ENCODE results near the gene SMCO1. TPM values are rescaled to one million over a fixed set of nuclear protein-coding genes. Genes with fewer than 3 reads are reported as not detected.
"Not testable (repeated sequence)": the region's sequence is repeated elsewhere in the genome, so short reads cannot be mapped to it uniquely, and the experiment has no call there.

SMCO1 gene
- total and polyA plus RNA-seq, 2 of the 4 experiments (the other 2 are of a cell fraction) = not detected

DNA sequence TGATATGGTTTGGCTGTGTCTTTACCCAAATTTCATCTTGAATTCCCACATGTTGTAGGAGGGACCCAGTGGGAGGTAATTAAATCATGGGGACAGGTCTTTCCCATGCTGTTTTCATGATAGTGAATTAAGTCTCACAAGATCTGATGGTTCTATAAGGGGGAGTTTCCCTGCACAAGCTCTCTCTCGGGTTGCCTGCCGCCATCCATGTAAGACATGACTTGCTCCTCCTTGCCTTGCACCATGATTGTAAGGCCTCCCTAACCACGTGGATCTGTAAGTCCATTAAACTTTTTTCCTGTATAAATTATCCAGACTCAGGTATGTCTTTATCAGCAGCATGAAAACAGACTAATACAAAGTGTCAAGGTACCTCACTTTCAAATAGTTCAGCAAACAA lies 35.0 kb upstream of the SMCO1 start:
- H3K27ac ChIP-seq (ENCODE audit: insufficient read depth, low read length); H3K4me1 ChIP-seq (ENCODE audit: control insufficient read depth, insufficient read depth, low read length); H3K14ac ChIP-seq (replicated peaks; ENCODE audit: low read depth, low read length); H3K36me3 ChIP-seq (ENCODE audit: control insufficient read depth, insufficient read depth, low read length); dilution Hi-C loops (cut with HindIII; ENCODE audit: low sequenced_read_pairs, unreplicated experiment); H3K9ac ChIP-seq (ENCODE audit: low read depth, low read length); DNase-seq; H2AFZ ChIP-seq (replicated peaks; ENCODE audit: low read length, poor library complexity); ATAC-seq (ENCODE audit: low read depth); POLR2A ChIA-PET (ENCODE audit: unreplicated experiment); H2BK5ac ChIP-seq (ENCODE audit: low read depth, low read length, poor library complexity, severe bottlenecking); H3K4ac ChIP-seq (ENCODE audit: low read depth, low read length); H3K9me3 ChIP-seq (ENCODE audit: control insufficient read depth, insufficient read depth, low read length); H3K27me3 ChIP-seq (ENCODE audit: control insufficient read depth, insufficient read depth, low read length); H4K8ac ChIP-seq (ENCODE audit: low read depth in 2 of 2, low read length in 2 of 2); H3K4me3 ChIP-seq (ENCODE audit: insufficient read depth, low read depth, low read length); H2AK9ac ChIP-seq (replicated peaks; ENCODE audit: low read depth, low read length, poor library complexity); intact Hi-C loops (cut with micrococcal nuclease); H2AK5ac ChIP-seq (ENCODE audit: low read depth, low read length); H3K4me2 ChIP-seq (ENCODE audit: low read depth, low read length); H3K79me1 ChIP-seq (ENCODE audit: low read depth in 1 of 2, low read length in 2 of 2); H3K56ac ChIP-seq (ENCODE audit: extremely low read depth, insufficient read depth, low read length); H2BK20ac ChIP-seq (ENCODE audit: low read depth, low read length); H3K9me1 ChIP-seq (ENCODE audit: insufficient read depth, low read length); H4K20me1 ChIP-seq (ENCODE audit: insufficient read depth, low read length); H3K18ac ChIP-seq (ENCODE audit: low read depth, low read length); H4K5ac ChIP-seq (ENCODE audit: low read depth, low read length); H2BK15ac ChIP-seq (ENCODE audit: low read depth, low read length); BruUV-seq (replicated peaks); in situ Hi-C loops (cut with MboI; ENCODE audit: low sequenced_read_pairs); CTCF ChIA-PET; H2BK120ac ChIP-seq (ENCODE audit: low read depth, low read length); H3K23ac ChIP-seq (ENCODE audit: low read depth, low read length); H4K91ac ChIP-seq (ENCODE audit: insufficient read depth, low read depth, low read length): not testable (repeated sequence)
- 50% methylated on average over 1 of the region's 3 CpGs; no CpG with 5 or more reads in 1 of the 2 experiments for WGBS, 2 experiments (ENCODE audit: extremely low coverage in 2 of 2, insufficient read length in 1 of 2)

DNA sequence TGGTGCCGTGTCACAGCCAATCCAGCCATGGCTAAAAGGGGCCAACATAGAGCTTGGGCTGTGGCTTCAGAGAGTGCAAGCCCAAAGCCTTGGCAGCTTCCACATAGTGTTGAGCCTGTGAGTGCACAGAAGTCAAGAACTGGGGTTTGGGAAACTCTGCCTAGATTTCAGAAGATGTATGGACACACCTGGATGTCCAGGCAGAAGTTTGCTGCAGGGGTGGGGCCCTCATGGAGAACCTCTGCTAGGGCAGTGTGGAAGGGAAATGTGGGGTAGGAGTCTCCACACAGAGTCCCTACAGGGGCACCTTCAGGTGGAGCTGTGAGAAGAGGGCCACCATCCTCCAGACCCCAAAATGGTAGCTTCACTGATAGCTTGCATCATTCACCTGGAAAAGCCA lies 34.2 kb upstream of the SMCO1 start:
- H3K4me1 ChIP-seq (ENCODE audit: control insufficient read depth, insufficient read depth, low read length); H4K20me1 ChIP-seq (ENCODE audit: insufficient read depth, low read length); H3K36me3 ChIP-seq (ENCODE audit: control insufficient read depth, insufficient read depth, low read length); BruUV-seq (replicated peaks); dilution Hi-C loops (cut with HindIII; ENCODE audit: low sequenced_read_pairs, unreplicated experiment); intact Hi-C loops (cut with micrococcal nuclease); H4K91ac ChIP-seq (ENCODE audit: insufficient read depth, low read depth, low read length); H3K4ac ChIP-seq (ENCODE audit: low read depth, low read length); H2AK9ac ChIP-seq (replicated peaks; ENCODE audit: low read depth, low read length, poor library complexity); H3K27ac ChIP-seq (ENCODE audit: insufficient read depth, low read length); H4K5ac ChIP-seq (ENCODE audit: low read depth, low read length); H3K23ac ChIP-seq (ENCODE audit: low read depth, low read length); H3K79me1 ChIP-seq (ENCODE audit: low read depth in 1 of 2, low read length in 2 of 2); ATAC-seq (ENCODE audit: low read depth); H2BK120ac ChIP-seq (ENCODE audit: low read depth, low read length); H3K9me1 ChIP-seq (ENCODE audit: insufficient read depth, low read length); POLR2A ChIA-PET (ENCODE audit: unreplicated experiment); H2BK20ac ChIP-seq (ENCODE audit: low read depth, low read length); H4K8ac ChIP-seq (ENCODE audit: low read depth in 2 of 2, low read length in 2 of 2); CTCF ChIA-PET; H3K18ac ChIP-seq (ENCODE audit: low read depth, low read length); H3K4me2 ChIP-seq (ENCODE audit: low read depth, low read length); H2BK5ac ChIP-seq (ENCODE audit: low read depth, low read length, poor library complexity, severe bottlenecking); H2BK15ac ChIP-seq (ENCODE audit: low read depth, low read length); H3K9ac ChIP-seq (ENCODE audit: low read depth, low read length); H3K4me3 ChIP-seq (ENCODE audit: insufficient read depth, low read depth, low read length); H2AFZ ChIP-seq (replicated peaks; ENCODE audit: low read length, poor library complexity); DNase-seq; H2AK5ac ChIP-seq (ENCODE audit: low read depth, low read length); H3K14ac ChIP-seq (replicated peaks; ENCODE audit: low read depth, low read length); H3K56ac ChIP-seq (ENCODE audit: extremely low read depth, insufficient read depth, low read length); H3K9me3 ChIP-seq (ENCODE audit: control insufficient read depth, insufficient read depth, low read length); H3K27me3 ChIP-seq (ENCODE audit: control insufficient read depth, insufficient read depth, low read length); in situ Hi-C loops (cut with MboI; ENCODE audit: low sequenced_read_pairs): not testable (repeated sequence)
- WGBS, 2 experiments (ENCODE audit: extremely low coverage in 2 of 2, insufficient read length in 1 of 2) = 67% methylated on average over 1 of the region's 1 CpG; no CpG with 5 or more reads in 1 of the 2 experiments
